Endometrium (tissue), 2 donors: ENCODE results near the gene TMEM235.

Source experiments
- FAIRE-seq: peaks from 2 replicates; lab custom pipeline; 2012; peaks lifted over from hg19 to GRCh38; lab: Jason Lieb, UNC
- donor health status: control.
- donor health status: control.

Gene TMEM235

DNA sequence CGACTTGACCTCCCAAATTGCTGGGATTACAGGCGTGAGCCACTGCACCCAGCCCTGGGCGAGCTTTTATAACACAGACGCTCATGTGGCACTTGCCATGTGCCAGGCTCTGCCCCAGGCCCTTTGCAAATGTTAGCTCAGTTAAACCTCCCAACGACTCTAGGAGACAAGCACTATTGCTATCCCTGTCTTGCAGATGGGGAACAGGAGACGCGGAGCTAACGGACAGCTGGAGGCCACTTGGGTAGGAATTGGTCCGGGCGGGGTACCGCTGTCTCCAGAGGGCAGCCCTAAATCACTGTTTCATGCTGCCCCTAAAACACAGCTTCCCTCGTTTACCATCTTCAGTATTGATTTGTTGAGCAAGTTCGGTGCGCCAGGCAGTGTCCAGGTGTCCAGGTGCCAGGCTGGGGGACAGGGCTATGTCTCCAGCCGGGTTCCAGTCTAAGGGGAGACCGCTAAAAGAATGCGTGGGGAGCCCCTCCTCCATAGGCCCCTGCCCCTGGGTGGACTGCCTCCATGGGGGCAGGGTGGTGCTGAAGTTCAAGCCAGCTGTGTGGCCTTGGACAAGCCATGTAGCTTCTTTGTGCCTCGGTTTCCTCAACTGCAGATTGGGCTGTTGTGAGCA is 23.7 kb downstream of the TMEM235 start:
- FAIRE-seq, result no peak

DNA sequence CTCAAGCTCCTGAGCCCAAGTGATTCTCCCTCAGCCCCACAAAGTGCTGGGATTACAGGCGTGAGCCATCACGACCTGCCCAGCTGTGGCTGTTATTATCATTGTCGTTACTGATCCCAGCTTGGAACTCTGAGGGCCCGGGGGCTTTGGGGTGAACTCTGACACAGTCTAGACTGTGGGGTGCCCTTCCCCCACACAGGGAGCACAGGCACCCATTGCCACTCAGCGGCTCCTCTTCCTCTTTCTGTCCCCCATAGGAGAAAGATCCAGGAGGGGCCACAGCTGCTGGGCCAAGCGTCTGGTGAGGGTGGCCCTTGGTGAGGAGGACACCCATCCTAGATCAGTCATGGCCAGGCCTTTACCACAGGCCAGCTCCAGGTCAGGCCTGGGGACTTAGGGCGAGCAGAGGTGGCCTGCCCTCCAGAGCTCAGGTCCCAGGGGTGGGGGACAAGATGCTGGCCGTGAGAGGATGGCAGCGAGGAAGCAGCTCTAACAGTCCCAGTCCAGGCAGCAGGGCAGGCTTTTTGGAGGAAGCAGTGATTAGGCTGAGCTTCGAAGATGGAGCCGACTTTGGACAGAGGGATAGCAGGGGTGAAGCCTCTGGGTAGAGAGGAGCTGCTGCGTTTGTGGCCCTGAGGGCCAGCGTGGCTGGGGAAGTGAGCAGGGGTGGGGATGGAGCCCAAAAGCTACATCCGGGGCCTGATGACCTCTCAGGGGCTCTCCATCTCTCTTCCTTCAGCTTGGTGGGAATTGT is 24.7 kb downstream of the TMEM235 start:
- FAIRE-seq, result no peak

DNA sequence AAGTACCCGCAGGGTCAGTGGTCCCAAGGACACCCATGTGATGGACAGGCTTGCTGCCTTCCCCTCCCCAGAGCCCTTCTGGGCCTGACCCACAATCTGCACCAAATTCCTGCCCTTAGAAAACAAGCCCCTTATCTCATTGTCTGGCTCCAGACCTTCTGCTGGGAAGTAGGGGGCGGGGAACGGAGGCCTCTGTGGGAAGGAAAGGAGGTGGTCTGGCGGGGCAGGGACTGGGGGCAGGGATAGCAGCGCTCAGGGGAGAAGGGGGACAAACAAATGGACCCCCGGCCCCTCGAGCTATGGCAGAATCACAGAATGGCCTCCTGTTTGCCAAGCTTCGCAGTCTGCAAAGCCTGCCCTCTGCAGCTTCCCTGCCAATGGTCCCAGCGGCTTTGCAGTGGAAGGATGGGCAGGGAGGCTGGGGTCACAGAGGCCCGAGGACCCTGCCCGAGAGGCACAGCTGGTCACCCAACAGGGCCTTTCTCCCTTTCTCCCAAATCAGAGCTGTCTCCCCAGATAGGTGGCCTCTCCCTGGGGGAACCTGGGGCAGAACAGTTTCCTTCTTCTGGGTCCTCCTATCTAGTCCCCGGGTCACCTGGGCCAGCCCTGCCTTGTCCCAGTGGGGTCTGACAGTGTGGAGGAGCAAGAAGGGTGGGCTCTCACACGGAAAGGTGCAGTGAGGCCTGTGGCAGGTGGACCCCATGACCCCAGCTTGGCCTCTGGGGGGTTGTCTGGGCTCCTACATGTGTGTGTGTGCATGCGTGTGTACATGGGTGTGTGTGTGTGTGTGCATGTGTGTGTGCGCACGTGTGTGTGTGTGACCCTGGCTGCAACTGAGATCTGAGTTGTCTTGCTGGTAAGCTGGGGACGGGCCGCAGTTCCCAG is 25.5 kb downstream of the TMEM235 start:
- no peak for FAIRE-seq

DNA sequence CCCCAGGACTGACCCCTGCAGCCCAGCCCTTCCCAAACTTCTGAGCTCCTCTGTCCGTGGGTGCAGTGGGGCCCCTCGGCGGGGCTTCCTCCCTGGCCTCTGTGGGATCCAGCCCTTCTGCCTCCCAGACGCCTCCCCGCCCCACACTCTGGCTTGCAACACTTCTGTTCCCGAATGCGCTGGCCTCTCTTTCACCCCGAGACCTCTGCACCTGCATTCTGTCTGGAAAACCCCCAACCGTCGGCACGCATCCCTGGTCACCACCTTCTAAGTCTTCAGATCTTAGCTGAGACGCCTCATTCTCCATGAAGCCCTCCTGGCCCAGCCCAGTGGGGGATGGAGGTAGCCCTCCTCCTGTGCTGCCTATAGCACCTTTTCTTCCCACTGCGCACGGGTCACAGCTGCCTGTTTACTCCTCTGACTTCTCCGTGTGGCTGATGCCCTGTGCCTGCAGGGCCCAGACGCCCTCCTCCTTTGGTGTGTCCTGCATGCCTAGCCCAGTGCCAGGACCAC is 26.4 kb downstream of the TMEM235 start:
- FAIRE-seq, result no peak

DNA sequence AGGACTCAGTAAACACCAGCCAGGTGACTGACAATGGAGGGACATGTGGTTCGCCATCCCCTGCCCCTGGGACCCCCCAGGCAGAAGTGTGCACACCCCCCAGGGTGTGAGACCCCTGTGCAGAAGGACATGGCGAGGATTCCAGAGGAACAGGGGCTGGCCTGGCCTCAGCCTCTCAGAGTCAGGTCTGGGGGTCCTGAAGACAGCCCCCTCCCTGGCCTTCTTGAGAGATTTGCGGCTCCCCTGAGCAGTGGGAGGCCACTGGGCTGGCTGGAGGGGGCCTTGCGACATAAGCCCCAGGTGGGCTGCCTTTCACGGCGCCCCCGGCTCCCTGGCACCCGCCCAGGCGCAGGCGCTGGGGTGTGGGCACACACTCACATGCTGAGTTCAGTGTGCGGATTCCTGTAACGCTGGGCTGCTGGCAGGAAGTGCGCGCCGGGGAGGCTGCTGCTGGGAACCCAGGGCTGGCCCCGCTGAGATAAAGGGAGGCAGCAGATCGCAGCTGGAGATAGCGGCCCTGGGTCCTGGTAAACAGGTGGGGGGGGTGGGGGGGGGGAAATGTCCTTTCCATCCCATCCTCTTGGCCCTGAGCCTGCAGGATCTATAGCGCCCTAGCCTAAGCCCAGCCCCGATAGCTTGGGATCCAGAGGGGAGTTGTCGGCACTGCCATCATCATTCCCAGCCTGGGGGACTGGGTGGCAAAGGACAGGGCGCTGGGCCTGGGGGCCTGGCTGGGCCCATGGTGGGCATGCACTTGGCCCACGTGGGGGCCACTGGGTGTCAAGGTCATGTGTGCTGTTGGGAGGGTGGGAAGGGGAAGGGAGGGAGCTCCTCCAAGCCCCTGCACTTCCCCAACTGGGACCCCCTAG is 27.1 kb downstream of the TMEM235 start:
- FAIRE-seq, result no peak

DNA sequence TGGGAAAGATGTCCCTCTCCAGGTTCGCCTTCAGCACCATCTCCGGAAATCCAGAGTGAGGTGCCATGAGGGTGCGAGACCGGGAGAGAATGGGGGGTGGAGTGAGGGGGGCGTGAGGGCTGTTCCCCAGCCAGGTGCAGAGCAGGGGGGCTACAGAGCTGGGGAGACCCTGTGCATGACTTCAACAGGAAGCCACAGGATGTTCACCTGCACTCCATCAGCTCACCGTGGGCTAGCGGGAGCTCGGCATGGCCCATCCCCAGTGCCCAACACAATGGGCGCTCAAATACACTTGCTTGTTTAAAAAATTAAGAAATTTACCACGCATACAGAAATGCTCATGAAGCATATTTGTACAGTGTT is 27.7 kb downstream of the TMEM235 start:
- no peak for FAIRE-seq

DNA sequence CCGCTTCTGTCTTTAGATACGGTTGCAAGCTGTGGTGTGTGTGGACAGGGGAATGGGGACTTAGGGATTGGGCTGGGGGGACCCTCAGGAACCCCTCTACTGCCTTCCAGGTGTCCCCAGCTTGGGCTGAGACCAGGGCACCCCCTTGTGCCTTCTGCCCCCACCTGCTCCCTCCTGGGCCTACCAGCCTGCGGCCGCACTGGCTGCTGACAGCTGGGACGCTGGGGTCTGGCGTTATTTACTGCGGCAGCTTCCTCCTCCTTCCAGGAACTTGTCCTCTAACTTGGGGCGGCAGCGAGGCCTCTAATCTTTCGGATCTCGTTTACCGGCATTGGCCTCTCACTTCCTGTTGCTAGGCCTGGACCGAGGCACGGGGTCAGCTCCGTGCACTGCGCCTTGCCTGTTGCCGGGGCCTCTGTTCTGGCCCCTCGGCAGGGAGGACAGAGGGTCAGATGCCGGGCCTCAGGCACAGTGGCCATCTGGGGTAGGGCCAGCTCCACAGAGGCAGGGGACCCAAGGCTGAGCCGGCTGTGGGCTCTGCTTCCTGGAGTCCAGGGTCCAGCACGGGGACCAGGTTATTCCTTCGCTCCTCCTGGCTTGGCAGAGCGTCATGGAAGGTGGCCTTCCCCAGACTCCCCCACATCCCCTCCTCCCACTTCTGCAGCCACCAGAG is 31.8 kb downstream of the TMEM235 start:
- no peak for FAIRE-seq

DNA sequence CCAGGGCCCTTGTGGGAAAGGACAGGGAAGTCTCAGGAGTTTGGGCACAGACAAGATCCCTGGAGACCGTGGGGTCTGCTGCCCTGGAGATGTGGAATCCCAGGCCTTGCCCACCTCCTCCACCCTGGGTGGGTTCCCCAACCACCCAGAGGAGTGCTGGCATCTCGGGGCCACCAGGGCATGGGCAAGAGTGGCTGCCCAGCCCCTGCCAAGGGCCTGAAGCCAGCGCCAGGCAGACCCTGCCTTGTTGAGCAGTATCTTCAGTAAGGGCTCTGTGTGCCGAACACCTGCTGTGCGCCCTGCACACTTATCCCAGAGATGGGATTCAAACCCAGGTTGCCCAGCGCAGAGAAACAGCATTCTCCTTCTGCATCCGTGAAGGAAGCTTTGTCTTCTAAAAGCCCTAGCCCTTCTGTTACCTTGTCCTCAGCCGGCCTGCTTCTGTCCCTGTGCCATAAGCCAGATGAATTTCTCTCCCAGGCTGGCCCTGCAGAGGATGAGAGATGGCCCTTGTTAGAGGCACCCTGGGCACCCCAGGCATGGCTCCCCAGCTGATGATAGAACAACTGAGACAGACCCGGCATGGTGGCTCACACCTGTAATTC is 32.4 kb downstream of the TMEM235 start:
- no peak for FAIRE-seq

DNA sequence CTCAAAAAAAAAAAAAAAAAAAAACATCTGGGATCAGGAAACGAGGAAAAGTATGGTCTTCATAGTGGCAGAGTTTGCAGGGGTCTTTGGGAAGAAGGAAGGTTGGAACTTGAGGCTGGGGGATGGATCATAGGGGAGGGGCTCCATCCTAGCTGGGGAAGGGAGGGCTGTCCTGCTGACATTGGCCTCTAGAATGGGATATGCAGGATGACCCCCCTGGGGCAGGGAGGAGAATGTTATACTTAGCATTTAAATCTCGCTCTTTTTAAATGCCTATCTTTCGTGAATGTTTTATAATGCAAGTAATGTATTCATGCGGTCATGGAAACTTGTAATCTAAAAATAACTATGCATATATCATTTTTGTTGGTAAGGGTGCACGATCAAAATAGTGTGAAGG is 33.2 kb downstream of the TMEM235 start:
- no peak for FAIRE-seq

DNA sequence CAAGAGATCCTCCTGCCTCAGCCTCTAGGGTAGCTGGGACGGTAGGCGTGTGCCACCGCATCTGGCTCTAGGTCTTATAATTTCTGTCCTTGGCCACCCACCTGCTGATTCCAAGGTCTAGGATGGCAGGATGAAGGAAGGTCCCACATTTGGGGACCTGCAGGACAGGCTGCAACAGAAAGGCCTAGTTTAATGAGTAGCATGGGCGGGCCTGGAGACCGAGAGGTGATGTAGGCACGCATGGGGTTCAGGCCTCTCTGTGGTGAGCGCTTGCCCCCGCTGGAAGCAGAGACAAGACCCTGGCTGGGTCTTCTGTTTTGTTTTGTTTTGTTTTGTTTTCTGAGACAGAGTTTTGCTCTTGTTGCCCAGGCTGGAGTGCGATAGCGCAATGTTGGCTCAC is 33.7 kb downstream of the TMEM235 start:
- FAIRE-seq, result no peak

DNA sequence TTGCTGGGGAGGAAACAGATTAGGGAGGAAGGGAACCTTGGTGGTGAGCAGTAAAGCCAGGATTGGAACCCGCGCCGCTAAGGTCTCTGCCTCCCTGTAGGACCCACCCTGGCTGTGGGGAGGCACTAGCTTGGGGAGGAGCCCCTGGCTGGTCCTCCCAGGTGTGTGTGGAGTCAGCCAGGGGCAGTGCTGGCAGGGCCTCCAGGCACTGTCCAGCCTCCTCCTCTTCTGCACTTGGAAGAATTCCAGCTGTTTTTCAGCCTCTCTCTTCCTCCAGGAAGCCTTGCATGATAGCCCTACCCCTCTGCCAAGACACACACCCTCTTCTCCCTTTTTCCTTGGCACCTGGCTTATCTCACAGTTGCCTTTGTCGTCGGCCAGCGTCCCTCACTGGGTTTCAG is 34.8 kb downstream of the TMEM235 start:
- FAIRE-seq, result no peak

DNA sequence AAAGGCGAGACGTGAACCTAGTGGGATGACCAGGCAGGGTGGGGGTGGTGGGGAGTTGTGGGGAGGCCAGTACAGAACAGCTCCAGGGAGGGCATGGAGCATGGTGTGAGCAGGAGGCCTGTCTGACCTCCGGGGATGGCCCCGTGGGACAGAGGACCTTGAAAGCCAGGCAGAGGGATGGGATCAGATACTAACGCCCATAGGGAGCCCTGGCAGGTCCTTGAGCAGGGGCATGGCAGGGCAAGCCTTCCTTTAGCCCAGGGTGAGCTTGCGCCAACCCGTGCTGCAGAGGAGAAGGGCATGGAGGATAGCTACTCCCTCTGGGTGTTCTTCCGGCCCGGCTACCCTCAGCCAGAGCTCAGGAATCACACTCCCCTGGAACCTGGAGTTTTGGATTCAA is 35.3 kb downstream of the TMEM235 start:
- no peak for FAIRE-seq

DNA sequence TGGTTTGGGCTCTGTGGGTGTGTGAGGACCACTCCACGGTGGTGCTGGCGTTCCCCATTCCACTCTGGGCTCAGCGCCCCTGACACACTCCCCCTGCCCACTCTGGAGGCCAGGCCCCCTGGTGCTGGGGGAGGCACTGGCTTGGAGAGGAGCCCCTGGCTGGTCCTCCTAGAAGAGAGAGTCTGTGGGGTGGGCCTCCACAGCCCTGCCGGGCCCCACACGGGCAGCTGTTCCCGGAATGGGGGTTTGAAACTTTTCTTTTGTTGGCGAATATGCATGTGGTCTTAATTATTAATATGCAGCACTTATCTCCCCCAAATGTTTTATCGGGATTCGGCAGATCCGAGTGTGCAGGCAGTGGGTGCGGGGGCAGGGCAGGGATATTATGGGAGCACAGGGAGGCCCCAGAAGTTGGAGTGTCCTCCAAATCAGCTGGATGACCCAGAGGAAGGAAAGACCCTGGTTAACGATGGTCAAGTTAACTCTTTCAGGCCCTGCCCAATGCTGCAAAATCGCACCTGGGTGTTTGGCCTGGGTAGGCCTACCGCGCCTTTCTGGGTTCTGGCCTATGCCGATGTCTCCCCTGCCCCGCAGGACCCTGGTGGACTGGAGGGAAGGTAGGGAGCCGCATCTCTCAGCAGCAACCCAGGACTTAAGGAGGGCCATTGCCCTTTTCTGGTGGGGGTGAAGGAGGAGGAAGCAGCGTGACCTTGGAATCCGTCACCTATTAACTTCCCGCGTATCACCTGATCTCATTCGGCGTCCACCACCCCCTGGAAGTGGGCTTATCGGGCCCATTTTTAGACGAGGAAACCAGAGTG is 36.0 kb downstream of the TMEM235 start:
- FAIRE-seq, result no peak

DNA sequence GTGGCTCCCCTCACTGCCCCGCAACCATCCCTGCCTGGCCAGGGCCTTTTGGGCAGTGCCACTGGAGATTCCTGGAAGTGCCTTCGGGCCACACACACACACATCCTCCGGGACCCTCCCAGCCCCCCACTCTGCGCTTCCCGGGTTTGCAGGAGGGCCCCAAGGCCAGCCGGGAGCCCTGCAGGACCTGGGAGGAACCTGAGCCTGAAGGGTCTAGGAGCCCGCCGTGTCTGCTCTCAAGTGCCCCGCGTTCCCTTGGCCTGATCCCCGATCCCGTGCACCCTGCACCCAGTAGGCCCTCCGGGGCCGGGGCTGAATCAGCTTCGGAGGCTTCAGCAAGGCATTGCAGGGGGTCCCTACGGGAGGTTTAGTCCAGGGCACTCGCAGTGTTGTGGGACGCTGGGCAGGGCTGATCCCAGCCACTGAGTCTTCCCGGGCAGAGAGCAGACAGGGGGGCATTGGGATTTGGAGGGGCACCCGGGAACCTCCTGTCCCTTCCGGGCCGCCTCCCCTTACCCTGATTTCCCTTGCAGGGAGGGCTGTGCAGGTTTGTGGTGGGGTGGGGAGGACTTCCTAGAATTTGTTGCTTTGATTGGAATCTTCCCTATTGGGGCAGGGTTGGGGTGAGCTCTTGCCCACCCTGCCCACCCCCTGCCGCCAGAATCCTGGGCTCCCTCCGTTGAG is 36.9 kb downstream of the TMEM235 start:
- FAIRE-seq, result no peak

DNA sequence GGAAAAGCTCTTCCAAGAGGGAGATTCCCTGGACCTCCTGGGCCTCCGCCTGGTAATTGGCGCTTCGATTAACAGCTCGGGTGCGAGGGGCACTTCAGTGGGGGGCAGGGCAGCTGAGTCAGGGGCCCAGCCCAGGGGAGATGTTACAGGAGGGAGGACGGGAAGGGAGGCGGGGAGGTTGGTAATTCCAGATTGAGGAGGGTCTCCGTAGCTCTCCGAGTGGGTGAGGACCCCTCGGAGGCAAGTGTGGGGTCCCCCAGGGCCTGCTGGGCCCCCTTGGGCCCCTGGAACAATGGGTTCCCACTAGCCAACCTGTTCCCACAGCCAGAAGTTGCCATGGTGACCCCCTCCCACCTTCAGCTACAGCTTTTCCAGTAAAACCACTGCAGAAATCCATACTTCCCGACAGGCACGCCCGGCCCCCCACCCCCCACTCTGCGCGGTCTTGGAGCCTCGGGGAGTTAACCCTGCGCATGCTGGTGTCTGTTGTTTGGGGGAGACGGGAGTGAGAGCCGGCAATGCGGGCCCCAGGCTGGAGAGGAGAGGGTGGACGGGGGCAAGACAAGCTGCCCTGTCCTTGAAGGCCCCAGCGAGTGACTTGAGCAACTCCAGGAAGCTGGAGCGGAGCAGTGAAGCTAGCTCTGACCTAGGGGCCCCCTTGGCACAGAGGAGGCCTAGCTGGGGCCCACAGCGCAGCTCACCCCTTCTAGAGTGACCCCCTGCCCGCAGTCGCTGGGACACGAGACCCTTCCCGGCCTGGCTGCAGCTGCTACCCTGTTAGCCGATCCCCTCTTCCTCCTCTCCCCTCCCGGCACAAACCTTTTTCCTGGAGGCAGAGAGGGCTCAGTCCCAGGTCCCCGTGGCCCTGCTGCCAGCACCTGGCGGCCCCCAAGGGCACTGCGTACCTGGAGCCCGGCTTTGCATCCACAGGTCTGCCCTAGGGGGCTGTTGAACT is 37.8 kb downstream of the TMEM235 start:
- no peak for FAIRE-seq

DNA sequence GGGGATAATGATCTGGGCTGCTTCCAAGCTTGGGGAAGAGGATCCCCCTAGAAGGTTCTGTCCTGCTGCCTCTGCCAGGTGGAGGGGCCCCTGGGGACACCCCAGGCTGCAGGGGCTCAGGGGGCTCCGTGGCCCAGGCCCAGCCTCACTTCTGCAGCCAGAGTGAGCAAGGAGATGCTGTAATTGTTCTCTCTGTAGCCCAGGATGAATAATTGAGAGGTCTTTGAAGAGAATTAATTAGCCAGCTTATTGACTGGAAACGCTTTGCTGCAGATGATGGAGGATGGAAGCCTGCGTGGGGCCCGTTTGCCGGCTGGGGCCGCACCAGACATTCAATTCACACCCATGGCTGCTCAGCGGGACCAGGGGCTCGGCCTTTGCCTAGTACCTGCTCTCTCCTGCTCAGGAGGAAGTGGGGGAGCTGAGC is 38.5 kb downstream of the TMEM235 start:
- FAIRE-seq, result no peak

DNA sequence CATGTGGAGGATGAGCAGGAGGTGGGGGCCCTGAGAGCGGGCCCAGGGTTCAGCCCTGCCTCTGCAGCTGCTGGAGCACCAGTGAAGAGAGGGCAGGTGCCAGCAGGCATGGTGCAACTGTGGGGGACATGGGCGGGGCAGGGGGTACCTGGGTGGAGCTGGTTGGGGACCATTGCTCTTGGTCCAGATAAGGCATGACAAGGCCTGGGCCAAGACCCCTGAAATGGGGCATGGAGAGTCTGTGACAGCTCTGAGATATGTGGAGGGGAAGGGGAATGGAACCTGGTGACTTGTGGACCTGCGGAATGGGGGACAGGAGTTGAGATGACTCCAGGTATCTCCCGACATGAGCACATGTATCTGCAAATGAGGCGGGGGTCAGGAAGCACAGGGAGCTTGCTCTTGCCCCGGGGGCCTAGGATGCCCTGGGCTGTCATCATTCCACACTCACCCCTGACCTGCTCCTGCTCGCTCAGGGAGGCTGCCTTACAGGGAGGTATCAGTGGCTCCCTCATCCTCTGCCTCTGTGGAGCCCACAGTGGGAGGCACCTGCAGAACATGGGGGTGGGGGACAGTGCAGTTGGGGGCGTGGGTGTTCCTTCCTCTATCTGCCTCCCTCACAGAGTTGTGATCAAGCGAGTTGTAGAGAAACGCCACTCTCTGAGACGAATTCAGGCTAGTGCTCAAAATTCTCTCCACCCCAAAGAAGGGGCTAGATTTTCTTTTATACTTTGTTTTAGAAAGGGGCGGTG is 40.2 kb downstream of the TMEM235 start:
- FAIRE-seq, result no peak
